Neural cell (in vitro differentiated cells): ENCODE measurements around the gene SLC25A22. TPM values are rescaled to one million over a fixed set of nuclear protein-coding genes. Genes with fewer than 3 reads are reported as not detected.

Experiments used
- H2AFZ ChIP-seq: fragments of 200-600, 300-800 bp; sonication (generic), shearing (Covaris generic); 2 replicates; pipeline ENCODE4 v1.6.0; 2014; ENCODE audit warnings: low read depth, mild to moderate bottlenecking, antibody characterized with exemption, low read length, moderate library complexity
- H3F3A ChIP-seq: fragments of 200-600 bp; shearing (Covaris generic); 2 replicates; pipeline ENCODE4 v1.6.1; 2016; ENCODE audit warnings: mild to moderate bottlenecking, moderate library complexity, mixed read lengths, antibody characterized with exemption, low read length; ENCODE audit not compliant: insufficient read depth, poor library complexity, severe bottlenecking
- H3K27ac ChIP-seq: fragments of 200-600, 300-800 bp; sonication (generic), shearing (Covaris generic); 2 replicates; pipeline ENCODE4 v1.5.1; 2014; ENCODE audit warnings: mild to moderate bottlenecking, low read length, moderate library complexity
- H3K27me3 ChIP-seq: fragments of 300-800, 200-600 bp; sonication (generic), shearing (Covaris generic); 2 replicates; pipeline ENCODE4 v1.6.0; 2014; ENCODE audit warnings: mild to moderate bottlenecking, low read depth, low read length, moderate library complexity; ENCODE audit not compliant: insufficient read depth
- H3K36me3 ChIP-seq: fragments of 300-800, 200-600 bp; sonication (generic), shearing (Covaris generic); 2 replicates; pipeline ENCODE4 v1.5.1; 2014; ENCODE audit warnings: mild to moderate bottlenecking, antibody characterized with exemption, low read length, moderate library complexity; ENCODE audit not compliant: insufficient read depth
- H3K4me2 ChIP-seq: fragments of 300-800, 200-600 bp; sonication (generic), shearing (Covaris generic); 2 replicates; pipeline ENCODE4 v1.6.0; 2014; ENCODE audit warnings: mild to moderate bottlenecking, low read length
- H3K4me3 ChIP-seq: fragments of 300-800, 200-600 bp; sonication (generic), shearing (Covaris generic); 2 replicates; pipeline ENCODE4 v1.5.1; 2014; ENCODE audit warnings: mild to moderate bottlenecking, low read length, moderate library complexity
- H3K79me2 ChIP-seq: fragments of 200-600 bp; shearing (Covaris generic); replicated peaks from 2 replicates; pipeline ENCODE4 v1.6.0; 2014; ENCODE audit warnings: mild to moderate bottlenecking, low read length, moderate library complexity; ENCODE audit not compliant: insufficient read depth
- H3K9ac ChIP-seq: fragments of 300-800, 200-600 bp; sonication (generic), shearing (Covaris generic); 2 replicates; pipeline ENCODE4 v1.6.1; 2016; ENCODE audit warnings: mild to moderate bottlenecking, low read length, mixed read lengths
- H3K9me2 ChIP-seq: fragments of 200-600 bp; shearing (Covaris generic); 2 replicates; pipeline ENCODE4 v1.6.1; 2016; ENCODE audit warnings: mild to moderate bottlenecking, low read length, mixed read lengths; ENCODE audit not compliant: insufficient read depth
- H3K9me3 ChIP-seq: fragments of 200-600, 300-800 bp; sonication (generic), shearing (Covaris generic); 2 replicates; pipeline ENCODE4 v1.6.1; 2016; ENCODE audit warnings: mild to moderate bottlenecking, mixed run types, low read length, moderate library complexity, mixed read lengths
- H4K20me1 ChIP-seq: fragments of 200-600 bp; shearing (Covaris generic); 2 replicates; pipeline ENCODE4 v1.6.1; 2016; ENCODE audit warnings: mild to moderate bottlenecking, mixed run types; ENCODE audit not compliant: insufficient read depth
- EP300 ChIP-seq: fragments of 450-650 bp; conservative IDR thresholded peaks from 2 replicates; pipeline ENCODE4 v1.6.1; 2014; ENCODE audit warnings: antibody characterized with exemption, mild to moderate bottlenecking, moderate library complexity; ENCODE audit not compliant: poor library complexity, severe bottlenecking
- EZH2 ChIP-seq: fragments of 200-600, 300-800 bp; shearing (Covaris generic), sonication (generic); IDR thresholded peaks from 2 replicates; pipeline ENCODE4 v1.6.1; 2014; ENCODE audit warnings: antibody characterized with exemption, low read length, borderline replicate concordance, mild to moderate bottlenecking; ENCODE audit not compliant: insufficient read depth, poor library complexity, severe bottlenecking
- MXI1 ChIP-seq: fragments of 450-650 bp; conservative IDR thresholded peaks from 2 replicates; pipeline ENCODE4 v1.6.1; 2014; ENCODE audit warnings: antibody characterized with exemption, mild to moderate bottlenecking; ENCODE audit not compliant: poor library complexity, severe bottlenecking
- POLR2AphosphoS5 ChIP-seq: IDR thresholded peaks from 2 replicates; pipeline ENCODE4 v1.6.1; 2012
- RAD21 ChIP-seq: fragments of 450-650 bp; conservative IDR thresholded peaks from 2 replicates; pipeline ENCODE4 v1.6.1; 2014; ENCODE audit warnings: antibody characterized with exemption, mild to moderate bottlenecking, moderate library complexity
- SMC3 ChIP-seq: fragments of 450-650 bp; conservative IDR thresholded peaks from 2 replicates; pipeline ENCODE4 v1.6.1; 2014; ENCODE audit warnings: antibody characterized with exemption, mild to moderate bottlenecking, moderate library complexity; ENCODE audit not compliant: poor library complexity
- TAF1 ChIP-seq: IDR thresholded peaks from 2 replicates; pipeline ENCODE4 v1.6.1; 2012; ENCODE audit warnings: low read depth
- polyA plus RNA-seq: library from polyadenylated mRNA; depleted of rRNA; stranded (reverse); fragments of >200 nt; gene quantifications from 2 replicates; pipeline ENCODE4 v1.2.3, GENCODE V29; 2014
- TF ChIP-seq, protein P1 (sequence below): fragments of 450-650 bp; IDR thresholded peaks from 2 replicates; pipeline ENCODE4 v1.5.1; 2014; ENCODE audit warnings: antibody characterized with exemption, mild to moderate bottlenecking, moderate library complexity; ENCODE audit not compliant: poor library complexity, severe bottlenecking
- TF ChIP-seq, protein P2 (sequence below): IDR thresholded peaks from 2 replicates; pipeline ENCODE4 v1.6.1; 2012; ENCODE audit warnings: borderline replicate concordance

SLC25A22 gene
- polyA plus RNA-seq, 1 donor from 2014 or later = 40.9 TPM

DNA sequence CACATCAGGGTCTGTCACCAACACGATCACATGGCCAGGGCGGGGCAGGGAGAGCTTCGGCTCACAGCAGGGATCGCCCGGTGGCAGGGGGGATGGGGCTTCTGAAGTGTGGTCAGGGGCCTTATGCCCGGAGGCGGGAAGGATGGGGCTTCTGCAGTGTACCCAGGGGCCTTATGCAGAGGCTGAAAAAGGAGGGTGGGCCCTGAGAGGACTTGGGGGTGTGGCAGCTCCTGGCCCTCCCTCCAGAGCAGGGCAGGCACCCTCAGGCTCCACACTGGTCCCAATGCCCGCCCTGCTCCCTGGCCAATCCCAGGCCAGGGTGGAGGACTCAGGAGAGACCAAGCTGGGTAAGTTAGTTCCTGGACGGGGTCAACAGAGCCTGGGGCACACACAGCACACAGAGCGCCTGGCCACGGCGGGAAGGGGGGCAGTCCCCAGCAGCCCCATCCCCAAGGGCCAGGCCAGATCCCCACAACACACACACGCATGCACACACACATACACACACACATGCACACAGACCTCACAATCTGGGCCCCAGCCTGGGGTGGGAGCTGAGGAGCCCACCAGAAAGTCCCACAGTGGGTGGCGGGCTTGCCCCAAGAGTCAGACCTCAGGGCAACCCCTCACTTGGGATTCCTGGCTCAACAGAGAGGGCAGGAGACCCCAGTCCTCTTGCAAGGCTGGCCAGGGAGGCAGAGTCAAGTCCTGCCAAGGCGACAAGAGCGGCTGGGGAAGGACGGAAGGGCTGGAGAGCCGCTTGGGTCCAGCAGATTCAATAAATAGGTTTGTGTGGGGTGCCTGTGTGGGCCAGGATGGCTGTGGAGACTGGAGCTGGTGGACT, 7.1 kb downstream of the SLC25A22 start:
- Histone ChIP-seq H3K79me2 (peaks cover 9% of the 10 kb centered on the region), H3K9ac (no peak overlapping the region), H3F3A (no peaks in the 10 kb centered on the region), H4K20me1 (no peaks in the 10 kb centered on the region), H3K9me3 (no peaks in the 10 kb centered on the region), H3K27ac (no peak overlapping the region), H2AFZ (no peak overlapping the region), H3K27me3 (no peaks in the 10 kb centered on the region), H3K36me3 (no peaks in the 10 kb centered on the region), H3K9me2 (no peaks in the 10 kb centered on the region), H3K4me2 (no peak overlapping the region), H3K4me3 (no peak overlapping the region)
- no peak for TF ChIP-seq TAF1
- TF ChIP-seq POLR2AphosphoS5 = no peak
- TF ChIP-seq EZH2 = no peak
- TF ChIP-seq MXI1 = no peak
- TF ChIP-seq RAD21 = no peak
- no peak for TF ChIP-seq EP300
- TF ChIP-seq, protein P1, sequence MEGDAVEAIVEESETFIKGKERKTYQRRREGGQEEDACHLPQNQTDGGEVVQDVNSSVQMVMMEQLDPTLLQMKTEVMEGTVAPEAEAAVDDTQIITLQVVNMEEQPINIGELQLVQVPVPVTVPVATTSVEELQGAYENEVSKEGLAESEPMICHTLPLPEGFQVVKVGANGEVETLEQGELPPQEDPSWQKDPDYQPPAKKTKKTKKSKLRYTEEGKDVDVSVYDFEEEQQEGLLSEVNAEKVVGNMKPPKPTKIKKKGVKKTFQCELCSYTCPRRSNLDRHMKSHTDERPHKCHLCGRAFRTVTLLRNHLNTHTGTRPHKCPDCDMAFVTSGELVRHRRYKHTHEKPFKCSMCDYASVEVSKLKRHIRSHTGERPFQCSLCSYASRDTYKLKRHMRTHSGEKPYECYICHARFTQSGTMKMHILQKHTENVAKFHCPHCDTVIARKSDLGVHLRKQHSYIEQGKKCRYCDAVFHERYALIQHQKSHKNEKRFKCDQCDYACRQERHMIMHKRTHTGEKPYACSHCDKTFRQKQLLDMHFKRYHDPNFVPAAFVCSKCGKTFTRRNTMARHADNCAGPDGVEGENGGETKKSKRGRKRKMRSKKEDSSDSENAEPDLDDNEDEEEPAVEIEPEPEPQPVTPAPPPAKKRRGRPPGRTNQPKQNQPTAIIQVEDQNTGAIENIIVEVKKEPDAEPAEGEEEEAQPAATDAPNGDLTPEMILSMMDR = no peak
- no peak for TF ChIP-seq SMC3
- TF ChIP-seq, protein P2, sequence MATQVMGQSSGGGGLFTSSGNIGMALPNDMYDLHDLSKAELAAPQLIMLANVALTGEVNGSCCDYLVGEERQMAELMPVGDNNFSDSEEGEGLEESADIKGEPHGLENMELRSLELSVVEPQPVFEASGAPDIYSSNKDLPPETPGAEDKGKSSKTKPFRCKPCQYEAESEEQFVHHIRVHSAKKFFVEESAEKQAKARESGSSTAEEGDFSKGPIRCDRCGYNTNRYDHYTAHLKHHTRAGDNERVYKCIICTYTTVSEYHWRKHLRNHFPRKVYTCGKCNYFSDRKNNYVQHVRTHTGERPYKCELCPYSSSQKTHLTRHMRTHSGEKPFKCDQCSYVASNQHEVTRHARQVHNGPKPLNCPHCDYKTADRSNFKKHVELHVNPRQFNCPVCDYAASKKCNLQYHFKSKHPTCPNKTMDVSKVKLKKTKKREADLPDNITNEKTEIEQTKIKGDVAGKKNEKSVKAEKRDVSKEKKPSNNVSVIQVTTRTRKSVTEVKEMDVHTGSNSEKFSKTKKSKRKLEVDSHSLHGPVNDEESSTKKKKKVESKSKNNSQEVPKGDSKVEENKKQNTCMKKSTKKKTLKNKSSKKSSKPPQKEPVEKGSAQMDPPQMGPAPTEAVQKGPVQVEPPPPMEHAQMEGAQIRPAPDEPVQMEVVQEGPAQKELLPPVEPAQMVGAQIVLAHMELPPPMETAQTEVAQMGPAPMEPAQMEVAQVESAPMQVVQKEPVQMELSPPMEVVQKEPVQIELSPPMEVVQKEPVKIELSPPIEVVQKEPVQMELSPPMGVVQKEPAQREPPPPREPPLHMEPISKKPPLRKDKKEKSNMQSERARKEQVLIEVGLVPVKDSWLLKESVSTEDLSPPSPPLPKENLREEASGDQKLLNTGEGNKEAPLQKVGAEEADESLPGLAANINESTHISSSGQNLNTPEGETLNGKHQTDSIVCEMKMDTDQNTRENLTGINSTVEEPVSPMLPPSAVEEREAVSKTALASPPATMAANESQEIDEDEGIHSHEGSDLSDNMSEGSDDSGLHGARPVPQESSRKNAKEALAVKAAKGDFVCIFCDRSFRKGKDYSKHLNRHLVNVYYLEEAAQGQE = no peak

DNA sequence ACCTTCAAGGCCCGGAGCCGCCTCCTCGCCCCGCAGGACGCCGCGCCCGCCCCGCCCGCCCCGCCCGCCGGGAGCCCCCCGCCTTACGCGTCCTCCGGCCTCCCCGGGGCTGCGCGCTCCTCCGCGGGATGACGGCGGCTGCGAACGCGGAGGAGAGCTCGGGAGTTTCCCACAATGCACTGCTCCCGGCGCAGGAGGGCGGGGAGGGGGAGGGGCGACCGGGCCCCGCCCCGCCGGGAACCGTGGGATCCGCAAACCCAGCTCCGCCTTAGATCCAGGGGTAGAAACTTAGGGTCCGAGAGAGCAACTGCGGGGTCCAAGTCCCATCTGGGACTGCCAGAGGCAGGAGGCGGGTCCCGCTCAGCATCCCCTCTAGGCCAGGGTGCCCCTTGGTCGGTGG, 8.1 kb downstream of the SLC25A22 start, which contains the start of gene CEND1:
Gene CEND1 (minus strand): TSS at position 148 of the 400 bp plus-strand sequence. CDS start 1,514 bp downstream, outside the sequence.
- H3K9me2 ChIP-seq = no peaks in the 10 kb centered on the region
- TF ChIP-seq TAF1 = peak; percentile 69
- TF ChIP-seq MXI1 = no peak
- no peak for TF ChIP-seq EP300
- TF ChIP-seq, protein P2 = no peak
- TF ChIP-seq, protein P1 = no peak
- no peak for TF ChIP-seq SMC3
- peak; percentile 76 for TF ChIP-seq POLR2AphosphoS5
- no peak for TF ChIP-seq EZH2
- H4K20me1 ChIP-seq = no peaks in the 10 kb centered on the region
- no peaks in the 10 kb centered on the region for H3K36me3 ChIP-seq
- H3K9ac ChIP-seq = peak within 1 kb of the TSS; percentile 79
- no peaks in the 10 kb centered on the region for H3F3A ChIP-seq
- H3K9me3 ChIP-seq = no peaks in the 10 kb centered on the region
- H2AFZ ChIP-seq = no peak within 1 kb of the TSS
- peak within 1 kb of the TSS; percentile 30 for H3K27ac ChIP-seq
- no peaks in the 10 kb centered on the region for H3K27me3 ChIP-seq
- peak within 1 kb of the TSS; percentile 85 for H3K4me2 ChIP-seq
- peaks cover 6% of the 10 kb centered on the region for H3K79me2 ChIP-seq
- peak within 1 kb of the TSS; percentile 83 for H3K4me3 ChIP-seq
